Amygdala (tissue), 56 donors: ENCODE measurements around the gene DDX51.
"Not testable (repeated sequence)": the region's sequence is repeated elsewhere in the genome, so short reads cannot be mapped to it uniquely, and the experiment has no call there.

Experiments used
- DNase-seq, 56 donors: peaks; one replicate each; lab custom pipeline; 2025; lab: John Stamatoyannopoulos, UW

Gene DDX51

GRCh38 chr12:132125736-132126135 lies 18.4 kb downstream of the DDX51 start:
- no peak for DNase-seq

- DNase-seq = no peak
Observed at GRCh38 chr12:132124766-132125425, 19.2 kb downstream of the DDX51 start.

- DNase-seq = no peak
Observed at GRCh38 chr12:132123970-132124765, 20.0 kb downstream of the DDX51 start.

GRCh38 chr12:132121283-132121682 lies 22.8 kb downstream of the DDX51 start:
- no peak for DNase-seq

GRCh38 chr12:132118876-132119275 lies 25.2 kb downstream of the DDX51 start:
- no peak for DNase-seq

GRCh38 chr12:132117558-132117875 lies 26.6 kb downstream of the DDX51 start:
- no peak for DNase-seq

- no peak for DNase-seq
Observed at GRCh38 chr12:132116709-132117557, 27.2 kb downstream of the DDX51 start.

GRCh38 chr12:132115500-132115899 lies 28.6 kb downstream of the DDX51 start:
- no peak for DNase-seq

- no peak for DNase-seq
Observed at GRCh38 chr12:132114667-132115066, 29.5 kb downstream of the DDX51 start.

- DNase-seq = no peak
Observed at GRCh38 chr12:132111654-132112304, 32.3 kb downstream of the DDX51 start.

GRCh38 chr12:132110677-132111076 lies 33.4 kb downstream of the DDX51 start:
- no peak for DNase-seq

GRCh38 chr12:132109741-132110140 lies 34.4 kb downstream of the DDX51 start:
- DNase-seq = no peak

- DNase-seq = no peak
Observed at GRCh38 chr12:132108211-132108832, 35.8 kb downstream of the DDX51 start.

GRCh38 chr12:132106921-132107320 lies 37.2 kb downstream of the DDX51 start:
- DNase-seq = no peak

- DNase-seq = no peak
Observed at GRCh38 chr12:132105467-132105866, 38.7 kb downstream of the DDX51 start.

- DNase-seq = no peak
Observed at GRCh38 chr12:132103542-132104308, 40.4 kb downstream of the DDX51 start.

- not testable (repeated sequence) for DNase-seq
Observed at GRCh38 chr12:132103072-132103471, 41.0 kb downstream of the DDX51 start.

GRCh38 chr12:132102297-132102696 lies 41.8 kb downstream of the DDX51 start:
- DNase-seq = no peak

- no peak for DNase-seq
Observed at GRCh38 chr12:132100306-132101065, 43.6 kb downstream of the DDX51 start.
